Measurements from ENCODE around the gene DPEP2.
"Not testable (repeated sequence)": the region's sequence is repeated elsewhere in the genome, so short reads cannot be mapped to it uniquely, and the experiment has no call there.

Gene DPEP2

DNA sequence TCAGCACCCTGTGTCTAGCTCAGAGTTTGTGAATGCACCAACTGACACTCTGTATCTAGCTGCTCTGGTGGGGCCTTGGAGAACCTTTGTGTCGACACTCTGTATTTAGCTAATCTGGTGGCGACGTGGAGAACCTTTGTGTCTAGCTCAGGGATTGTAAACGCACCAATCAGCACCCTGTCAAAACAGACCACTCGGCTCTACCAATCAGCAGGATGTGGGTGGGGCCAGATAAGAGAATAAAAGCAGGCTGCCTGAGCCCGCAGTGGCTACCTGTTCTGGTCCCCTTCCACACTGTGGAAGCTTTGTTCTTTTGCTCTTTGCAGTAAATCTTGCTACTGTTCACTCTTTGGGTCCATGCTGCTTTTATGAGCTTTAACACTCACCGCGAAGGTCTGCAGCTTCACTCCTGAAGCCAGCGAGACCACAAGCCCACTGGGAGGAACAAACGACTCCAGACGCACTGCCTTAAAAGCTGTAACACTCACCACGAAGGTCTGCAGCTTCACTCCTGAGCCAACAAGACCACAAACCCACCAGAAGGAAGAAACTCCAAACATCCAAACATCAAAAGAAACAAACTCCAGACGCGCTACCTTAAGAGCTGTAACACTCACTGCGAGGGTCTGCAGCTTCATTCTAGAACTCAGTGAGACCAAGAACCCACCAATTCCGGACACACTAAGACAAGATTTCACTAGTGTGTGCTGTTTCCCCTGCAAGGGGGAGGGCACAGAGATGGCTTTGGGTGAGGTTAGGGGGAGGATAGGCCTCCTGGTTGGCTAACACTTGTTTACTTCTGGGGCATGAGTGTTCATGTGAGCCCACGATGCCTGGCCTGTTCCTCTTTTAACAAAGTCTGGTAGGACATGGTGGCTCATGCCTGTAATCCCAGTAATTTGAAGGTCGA, at the start of gene DPEP2:
Gene DPEP2 (minus strand): TSS at position 706 of the 910 bp plus-strand sequence. CDS start 6,272 bp downstream, outside the sequence.
- peak; percentile 53 for DNase-seq

DNA sequence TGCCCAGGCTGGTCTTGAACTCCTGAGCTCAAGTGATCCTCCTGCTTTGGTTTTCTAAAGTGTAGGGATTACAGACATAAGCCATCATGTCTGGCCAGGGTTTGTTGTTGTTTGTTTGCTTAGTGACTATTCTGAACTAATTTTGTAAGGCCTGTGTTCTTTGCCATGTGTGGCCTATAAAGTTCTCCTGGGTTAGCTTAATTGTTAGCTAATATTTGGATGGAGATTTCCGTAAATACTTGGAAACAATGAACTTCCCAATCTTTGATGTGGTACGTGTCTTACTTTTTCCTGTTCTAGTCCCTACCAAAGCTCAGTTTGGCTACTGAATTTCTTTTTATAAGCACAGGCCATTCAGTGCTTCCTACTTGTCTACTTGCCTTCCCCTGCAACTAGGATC, 48.7 kb upstream of the DPEP2 start:
- no peak for DNase-seq

DNA sequence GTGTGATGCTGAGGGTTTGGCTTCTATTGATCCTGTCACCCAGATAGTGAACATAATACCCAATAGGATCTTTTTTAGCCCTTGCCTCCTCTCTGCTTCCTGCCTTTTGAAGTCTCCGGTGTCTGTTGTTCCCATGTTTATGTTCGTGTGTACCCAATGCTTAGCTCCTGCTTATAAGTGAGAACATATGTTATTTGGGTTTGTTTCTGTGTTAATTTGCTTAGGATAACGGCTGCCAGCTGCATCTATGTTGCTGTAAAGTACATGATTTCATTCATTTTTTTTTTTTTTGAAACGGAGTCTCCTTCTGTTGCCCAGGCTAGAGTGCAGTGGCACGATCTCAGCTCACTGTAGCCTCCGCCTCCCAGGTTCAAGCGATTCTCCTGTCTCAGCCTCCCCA, 46.8 kb upstream of the DPEP2 start:
- DNase-seq, result no peak

DNA sequence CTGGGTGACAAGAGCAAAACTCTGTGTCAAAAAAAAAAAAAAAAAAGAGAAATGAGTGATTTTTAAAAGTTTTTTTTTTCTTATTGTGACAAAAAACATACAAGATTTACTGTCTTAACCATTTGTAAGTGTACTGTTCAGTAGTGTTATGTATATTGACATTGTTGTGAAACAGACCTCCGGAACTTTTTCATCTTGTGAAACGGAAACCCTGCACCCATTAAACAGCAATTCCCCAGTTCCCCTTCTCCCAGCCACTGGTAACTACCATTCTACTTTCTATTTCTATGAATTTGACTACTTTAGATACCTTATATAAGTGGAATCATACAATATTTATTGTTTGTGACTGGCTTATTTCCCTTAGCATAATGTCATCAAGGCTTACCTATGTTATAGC, 42.5 kb upstream of the DPEP2 start:
- no peak for DNase-seq

GRCh38 chr16:68040506-68041288, 41.4 kb upstream of the DPEP2 start:
- DNase-seq, result peak; percentile 90

GRCh38 chr16:68037841-68038597, 38.7 kb upstream of the DPEP2 start:
- DNase-seq, result no peak

DNA sequence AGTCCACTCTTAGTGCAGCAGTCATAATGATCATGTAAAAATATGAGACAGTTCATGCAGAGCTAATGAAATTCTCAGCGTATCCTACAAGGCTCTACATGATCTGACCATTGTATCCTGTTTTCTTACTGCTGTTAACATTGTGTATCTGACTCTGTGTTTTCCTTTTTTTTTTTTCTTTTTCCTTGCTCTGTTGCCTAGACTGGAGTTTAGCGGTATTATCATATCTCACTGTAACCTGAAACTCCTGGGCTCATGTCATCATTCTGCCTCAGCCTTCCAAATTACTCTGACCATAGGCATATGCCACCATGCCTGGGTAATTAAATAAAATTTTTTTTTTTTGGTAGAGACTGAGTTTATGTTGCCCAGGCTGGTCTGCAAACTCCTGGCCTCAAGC, 35.9 kb upstream of the DPEP2 start:
- no peak for DNase-seq

- DNase-seq, result no peak
Observed at GRCh38 chr16:68033101-68033500, 33.8 kb upstream of the DPEP2 start.

DNA sequence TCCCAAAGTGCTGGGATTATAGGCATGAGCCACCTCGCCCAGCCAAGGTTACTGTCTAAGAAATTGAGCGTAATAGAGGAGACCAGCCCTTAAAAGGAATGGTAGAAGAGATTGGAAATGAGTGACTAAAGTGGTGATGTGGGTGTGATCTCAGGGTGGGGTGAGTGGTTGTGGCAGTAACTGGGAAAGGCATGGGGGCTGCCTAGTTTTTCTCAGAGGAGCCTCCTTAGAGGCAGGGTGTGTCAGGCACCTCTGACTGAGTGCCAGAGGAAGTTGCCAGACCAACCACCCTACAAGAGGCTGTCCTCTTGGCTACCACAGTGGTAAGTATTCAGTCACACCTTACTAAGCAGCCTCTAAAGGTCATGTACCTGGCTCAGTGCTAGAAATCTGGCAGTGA, 32.7 kb upstream of the DPEP2 start:
- no peak for DNase-seq

GRCh38 chr16:68030108-68030507, 30.8 kb upstream of the DPEP2 start:
- DNase-seq, result not testable (repeated sequence)

- DNase-seq, result no peak
Observed at GRCh38 chr16:68028996-68029395, 29.7 kb upstream of the DPEP2 start.

- DNase-seq, result peak; percentile 97
Observed at GRCh38 chr16:68022728-68023537, 23.6 kb upstream of the DPEP2 start, which contains the start of the genes DDX28 and DUS2. Gene DDX28 (minus strand): TSS chr16:68023232. CDS start chr16:68023202, 30 bp downstream. Gene DUS2 (plus strand): TSS chr16:68023284. CDS start chr16:68038024, 14,740 bp downstream.

- no peak for DNase-seq
Observed at GRCh38 chr16:68022278-68022727, 23.0 kb upstream of the DPEP2 start.

DNA sequence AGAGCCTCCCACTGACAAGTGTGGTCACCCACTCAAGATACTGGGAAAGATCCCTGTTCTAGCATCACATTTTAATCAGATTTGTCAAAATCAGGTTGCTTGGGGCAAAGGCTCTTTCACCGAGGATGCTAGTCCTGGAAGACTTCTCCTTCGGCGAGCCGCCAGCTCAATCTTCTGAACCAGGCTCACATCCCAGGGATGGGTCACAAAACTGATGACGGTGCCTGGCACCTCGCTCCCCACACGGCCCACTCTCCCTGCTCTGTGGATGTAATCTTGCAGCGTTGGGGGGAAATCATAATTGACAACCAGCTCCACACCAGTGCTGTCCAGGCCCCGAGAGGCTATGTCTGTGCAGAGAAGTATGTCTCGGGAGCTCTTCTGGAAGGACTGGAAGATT, 22.2 kb upstream of the DPEP2 start:
- DNase-seq, result no peak

- DNase-seq, result no peak
Observed at GRCh38 chr16:68019167-68019680, 19.9 kb upstream of the DPEP2 start.

DNA sequence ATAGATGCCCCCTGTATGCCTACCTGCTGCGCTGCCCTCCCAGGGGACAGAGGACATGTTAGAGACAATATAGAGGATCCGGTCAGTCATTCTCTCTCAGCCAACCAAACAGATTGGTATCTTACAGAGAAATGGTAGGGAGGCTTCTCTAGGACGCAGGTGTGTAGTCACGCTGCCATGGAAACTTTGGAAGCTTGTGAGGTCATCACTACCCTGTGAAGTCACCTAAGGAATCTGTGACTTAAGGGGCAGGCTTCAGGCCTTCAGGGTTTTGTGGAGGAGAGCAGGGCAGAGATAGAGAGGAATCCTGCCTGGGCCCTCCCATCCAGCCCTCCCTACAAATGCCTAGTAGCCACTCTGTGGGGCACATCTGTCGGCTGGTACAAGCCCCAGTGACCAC, 16.4 kb upstream of the DPEP2 start, which contains the start of gene DPEP2NB:
Gene DPEP2NB (minus strand): TSS at position 231 of the 400 bp plus-strand sequence. CDS start 141 bp downstream, at position 90.
- no peak for DNase-seq

- no peak for DNase-seq
Observed at GRCh38 chr16:68013440-68013839, 14.2 kb upstream of the DPEP2 start.

- DNase-seq, result not testable (repeated sequence)
Observed at GRCh38 chr16:68009872-68010271, 10.6 kb upstream of the DPEP2 start.

DNA sequence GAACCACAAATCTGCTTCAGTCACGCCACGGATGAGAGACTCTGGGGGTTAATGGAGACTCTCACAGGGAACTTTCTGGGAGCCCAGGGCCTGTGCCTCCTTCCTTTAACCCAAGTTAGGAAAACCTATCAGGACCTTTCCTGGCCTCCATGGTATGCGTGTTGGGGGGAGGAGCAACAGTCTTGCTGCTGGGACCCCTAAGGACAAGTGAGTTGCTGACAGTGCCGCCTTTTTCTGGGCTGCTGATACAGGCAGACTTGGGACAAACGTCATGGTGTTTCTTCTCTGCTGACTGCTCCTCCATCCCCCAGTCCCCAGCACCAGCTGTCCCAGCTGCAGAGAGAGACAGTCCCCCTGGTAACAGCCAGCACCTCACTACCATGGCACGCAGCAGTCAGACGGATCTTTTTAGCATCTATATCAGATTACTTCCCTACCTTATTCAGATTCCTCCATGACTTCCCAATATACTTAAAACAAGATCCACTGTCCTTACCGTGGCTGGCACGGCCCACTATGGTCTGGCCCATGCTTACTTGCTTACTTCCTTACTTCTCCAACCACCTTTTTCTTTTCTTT, 10.0 kb upstream of the DPEP2 start:
- no peak for DNase-seq

DNA sequence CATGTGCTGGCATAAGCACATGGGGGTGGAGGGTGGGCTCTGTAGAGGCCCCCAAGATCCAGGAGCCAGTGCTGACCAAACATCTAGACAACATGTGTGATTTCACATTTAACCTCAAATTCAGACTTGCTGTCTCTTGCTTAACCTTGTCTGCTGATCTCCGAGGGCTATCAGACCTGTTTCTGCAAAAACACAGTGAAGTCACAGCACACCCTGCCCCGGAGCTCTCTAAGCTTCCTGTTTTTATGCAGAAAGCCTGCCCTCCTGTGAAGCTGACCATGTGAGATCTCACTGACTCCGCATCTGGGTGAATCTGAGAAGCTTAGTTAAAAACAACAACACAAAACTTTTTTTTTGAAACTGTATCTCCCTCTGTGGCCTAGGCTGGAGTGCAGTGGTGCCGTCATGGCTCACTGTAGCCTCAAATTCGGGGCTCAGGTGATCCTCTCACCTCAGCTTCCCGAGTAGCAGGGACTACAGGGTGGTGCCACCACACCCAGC, 6.6 kb upstream of the DPEP2 start:
- peak; percentile 34 for DNase-seq

- no peak for DNase-seq
Observed at GRCh38 chr16:68005211-68005610, 5.9 kb upstream of the DPEP2 start.

Data from activated T-cell treated with anti-CD3 and anti-CD28 coated beads, Interleukin-2, amount 50 U/mL, for 1 hour (primary cell).